HEK293 (cell line): ENCODE measurements around the gene TEAD1.

Experiments used
- CTCF ChIP-seq: fragments of 450-650 bp; formaldehyde crosslinking; IDR thresholded peaks from 2 replicates; pipeline ENCODE4 v1.5.1; 2016; ENCODE audit warnings: missing biosample characterization, missing genetic modification characterization
- ZNF629 ChIP-seq: fragments of 450-650 bp; formaldehyde crosslinking; IDR thresholded peaks from 2 replicates; pipeline ENCODE4 v1.5.1; 2017; ENCODE audit warnings: missing biosample characterization, missing genetic modification characterization
- ZSCAN5A ChIP-seq: fragments of 450-650 bp; formaldehyde crosslinking; IDR thresholded peaks from 2 replicates; pipeline ENCODE4 v1.5.1; 2016; ENCODE audit warnings: missing biosample characterization, missing genetic modification characterization
- TF ChIP-seq, protein P1 (sequence below): IDR thresholded peaks from 2 replicates; pipeline ENCODE4 v1.6.1; 2011; ENCODE audit warnings: mild to moderate bottlenecking, low read depth, low read length, borderline replicate concordance

GRCh38 chr11:12806113-12806512 lies 131.9 kb downstream of the TEAD1 start:
- TF ChIP-seq ZSCAN5A (tag by site-specific recombination) (no peak), ZNF629 (tag by site-specific recombination) (no peak), CTCF (tag by site-specific recombination) (no peak)
- TF ChIP-seq, protein P1, sequence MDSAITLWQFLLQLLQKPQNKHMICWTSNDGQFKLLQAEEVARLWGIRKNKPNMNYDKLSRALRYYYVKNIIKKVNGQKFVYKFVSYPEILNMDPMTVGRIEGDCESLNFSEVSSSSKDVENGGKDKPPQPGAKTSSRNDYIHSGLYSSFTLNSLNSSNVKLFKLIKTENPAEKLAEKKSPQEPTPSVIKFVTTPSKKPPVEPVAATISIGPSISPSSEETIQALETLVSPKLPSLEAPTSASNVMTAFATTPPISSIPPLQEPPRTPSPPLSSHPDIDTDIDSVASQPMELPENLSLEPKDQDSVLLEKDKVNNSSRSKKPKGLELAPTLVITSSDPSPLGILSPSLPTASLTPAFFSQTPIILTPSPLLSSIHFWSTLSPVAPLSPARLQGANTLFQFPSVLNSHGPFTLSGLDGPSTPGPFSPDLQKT = no peak
